GM12891 (cell line): Measurements from ENCODE around the gene DNAH7.

ENCODE experiments used
- PAX5 ChIP-seq: IDR thresholded peaks from 2 replicates; pipeline ENCODE4 v1.6.1; 2011; ENCODE audit warnings: low read length, moderate library complexity, mild to moderate bottlenecking; ENCODE audit not compliant: insufficient read depth, severe bottlenecking
- POLR2A ChIP-seq: IDR thresholded peaks from 2 replicates; pipeline ENCODE4 v1.6.1; 2011; ENCODE audit warnings: low read depth, low read length, control low read depth
- POLR2AphosphoS5 ChIP-seq: IDR thresholded peaks from 2 replicates; pipeline ENCODE4 v1.6.1; 2011; ENCODE audit warnings: low read depth, low read length, control low read depth
- TAF1 ChIP-seq: IDR thresholded peaks from 2 replicates; pipeline ENCODE4 v1.6.1; 2011; ENCODE audit warnings: low read depth, low read length, control low read depth

- TF ChIP-seq TAF1 (no peak), POLR2A (no peak), POLR2AphosphoS5 (no peak), PAX5 (no peak)
Observed at GRCh38 chr2:196096264-196096663, 27.6 kb upstream of the DNAH7 start.
